Measurements from ENCODE around the gene MGAT3.

MGAT3 gene

DNA sequence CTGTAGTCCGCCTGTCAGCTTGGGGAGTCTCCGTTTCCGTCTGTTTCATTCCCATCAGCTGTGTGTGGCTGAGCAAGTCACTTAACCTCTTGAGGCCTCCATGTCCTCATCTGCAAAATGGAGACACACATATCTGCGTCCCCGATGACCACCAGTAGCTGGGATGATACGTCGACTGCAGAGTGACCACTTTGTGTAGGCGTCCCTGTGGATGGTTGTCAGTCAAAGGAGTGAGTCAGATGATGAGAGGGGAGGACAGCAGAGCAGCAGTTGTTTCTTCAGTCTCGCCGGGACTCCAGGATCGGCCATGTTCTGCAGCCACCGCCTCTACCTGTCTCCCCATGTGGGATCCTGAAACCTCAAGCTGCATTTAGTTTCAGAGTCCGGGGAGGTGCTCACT lies 19.9 kb downstream of the MGAT3 start:
- Histone ChIP-seq H3K4me3 (replicated peaks; ENCODE audit: insufficient read depth, low read length) (no peak overlapping the region), H3K27ac (replicated peaks) (no peak overlapping the region), H3K27me3 (ENCODE audit: insufficient read depth, poor library complexity, severe bottlenecking) (no peaks in the 10 kb centered on the region)
- no peak for DNase-seq (ENCODE audit: low read depth in 1 of 2, low spot score in 1 of 2)
- TF ChIP-seq SPI1 (IDR thresholded peaks at IDR 0.05; ENCODE audit: borderline replicate concordance, low read depth) (no peak), GABPA (IDR thresholded peaks at IDR 0.05; ENCODE audit: low read depth) (no peak), POLR2AphosphoS5 (IDR thresholded peaks at IDR 0.05; ENCODE audit: low read depth) (no peak)
- TF ChIP-seq, protein P1, sequence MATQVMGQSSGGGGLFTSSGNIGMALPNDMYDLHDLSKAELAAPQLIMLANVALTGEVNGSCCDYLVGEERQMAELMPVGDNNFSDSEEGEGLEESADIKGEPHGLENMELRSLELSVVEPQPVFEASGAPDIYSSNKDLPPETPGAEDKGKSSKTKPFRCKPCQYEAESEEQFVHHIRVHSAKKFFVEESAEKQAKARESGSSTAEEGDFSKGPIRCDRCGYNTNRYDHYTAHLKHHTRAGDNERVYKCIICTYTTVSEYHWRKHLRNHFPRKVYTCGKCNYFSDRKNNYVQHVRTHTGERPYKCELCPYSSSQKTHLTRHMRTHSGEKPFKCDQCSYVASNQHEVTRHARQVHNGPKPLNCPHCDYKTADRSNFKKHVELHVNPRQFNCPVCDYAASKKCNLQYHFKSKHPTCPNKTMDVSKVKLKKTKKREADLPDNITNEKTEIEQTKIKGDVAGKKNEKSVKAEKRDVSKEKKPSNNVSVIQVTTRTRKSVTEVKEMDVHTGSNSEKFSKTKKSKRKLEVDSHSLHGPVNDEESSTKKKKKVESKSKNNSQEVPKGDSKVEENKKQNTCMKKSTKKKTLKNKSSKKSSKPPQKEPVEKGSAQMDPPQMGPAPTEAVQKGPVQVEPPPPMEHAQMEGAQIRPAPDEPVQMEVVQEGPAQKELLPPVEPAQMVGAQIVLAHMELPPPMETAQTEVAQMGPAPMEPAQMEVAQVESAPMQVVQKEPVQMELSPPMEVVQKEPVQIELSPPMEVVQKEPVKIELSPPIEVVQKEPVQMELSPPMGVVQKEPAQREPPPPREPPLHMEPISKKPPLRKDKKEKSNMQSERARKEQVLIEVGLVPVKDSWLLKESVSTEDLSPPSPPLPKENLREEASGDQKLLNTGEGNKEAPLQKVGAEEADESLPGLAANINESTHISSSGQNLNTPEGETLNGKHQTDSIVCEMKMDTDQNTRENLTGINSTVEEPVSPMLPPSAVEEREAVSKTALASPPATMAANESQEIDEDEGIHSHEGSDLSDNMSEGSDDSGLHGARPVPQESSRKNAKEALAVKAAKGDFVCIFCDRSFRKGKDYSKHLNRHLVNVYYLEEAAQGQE (IDR thresholded peaks at IDR 0.05; ENCODE audit: insufficient replicate concordance, low read depth): no peak
- TF ChIP-seq, protein P2, sequence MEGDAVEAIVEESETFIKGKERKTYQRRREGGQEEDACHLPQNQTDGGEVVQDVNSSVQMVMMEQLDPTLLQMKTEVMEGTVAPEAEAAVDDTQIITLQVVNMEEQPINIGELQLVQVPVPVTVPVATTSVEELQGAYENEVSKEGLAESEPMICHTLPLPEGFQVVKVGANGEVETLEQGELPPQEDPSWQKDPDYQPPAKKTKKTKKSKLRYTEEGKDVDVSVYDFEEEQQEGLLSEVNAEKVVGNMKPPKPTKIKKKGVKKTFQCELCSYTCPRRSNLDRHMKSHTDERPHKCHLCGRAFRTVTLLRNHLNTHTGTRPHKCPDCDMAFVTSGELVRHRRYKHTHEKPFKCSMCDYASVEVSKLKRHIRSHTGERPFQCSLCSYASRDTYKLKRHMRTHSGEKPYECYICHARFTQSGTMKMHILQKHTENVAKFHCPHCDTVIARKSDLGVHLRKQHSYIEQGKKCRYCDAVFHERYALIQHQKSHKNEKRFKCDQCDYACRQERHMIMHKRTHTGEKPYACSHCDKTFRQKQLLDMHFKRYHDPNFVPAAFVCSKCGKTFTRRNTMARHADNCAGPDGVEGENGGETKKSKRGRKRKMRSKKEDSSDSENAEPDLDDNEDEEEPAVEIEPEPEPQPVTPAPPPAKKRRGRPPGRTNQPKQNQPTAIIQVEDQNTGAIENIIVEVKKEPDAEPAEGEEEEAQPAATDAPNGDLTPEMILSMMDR (IDR thresholded peaks at IDR 0.05; ENCODE audit: insufficient read depth, low read length): no peak

DNA sequence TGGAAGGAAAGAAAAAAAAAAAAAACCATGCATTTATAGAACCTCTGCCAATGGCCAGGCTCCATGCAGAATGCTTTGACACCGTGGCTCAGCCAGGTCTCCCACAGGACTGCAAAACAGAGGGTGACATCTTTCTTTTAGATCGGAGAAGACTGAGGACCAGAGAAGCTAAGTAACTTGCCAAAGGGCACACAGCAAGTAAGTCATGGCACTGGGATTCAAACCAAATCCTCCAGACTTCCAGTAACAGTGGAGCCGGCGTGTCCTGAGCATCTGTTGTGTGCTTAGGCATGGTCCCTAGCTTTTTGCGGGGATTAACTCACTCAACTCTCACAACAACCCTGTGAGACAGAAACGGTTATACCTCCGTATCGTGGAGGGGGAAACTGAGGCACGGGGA lies 20.7 kb downstream of the MGAT3 start:
- no peak for TF ChIP-seq SPI1 (IDR thresholded peaks at IDR 0.05; ENCODE audit: borderline replicate concordance, low read depth)
- TF ChIP-seq, protein P1 (IDR thresholded peaks at IDR 0.05; ENCODE audit: insufficient replicate concordance, low read depth): no peak
- TF ChIP-seq GABPA (IDR thresholded peaks at IDR 0.05; ENCODE audit: low read depth): no peak
- TF ChIP-seq, protein P2 (IDR thresholded peaks at IDR 0.05; ENCODE audit: insufficient read depth, low read length): no peak
- TF ChIP-seq POLR2AphosphoS5 (IDR thresholded peaks at IDR 0.05; ENCODE audit: low read depth): no peak
- no peaks in the 10 kb centered on the region for H3K27me3 ChIP-seq (ENCODE audit: insufficient read depth, poor library complexity, severe bottlenecking)

DNA sequence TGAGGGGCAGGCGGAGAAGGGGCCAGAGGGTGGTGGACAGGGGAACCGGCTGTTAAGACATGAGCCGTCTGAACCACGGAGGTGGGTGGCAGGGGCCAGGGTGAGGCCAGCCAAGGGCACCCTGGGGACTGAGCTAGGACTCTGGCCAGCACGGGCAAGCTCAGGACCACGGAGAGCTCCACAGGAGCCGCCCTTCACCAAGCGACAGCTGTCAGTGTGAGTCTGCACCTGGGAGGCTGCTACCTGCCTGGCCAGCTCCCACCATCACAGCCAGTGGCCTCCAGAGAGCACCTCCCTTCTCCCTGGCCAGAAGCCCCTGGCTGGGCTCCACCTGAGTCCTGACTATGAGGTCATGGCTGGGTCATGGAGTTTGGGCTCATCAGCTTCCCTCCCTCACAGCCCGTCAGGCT lies 21.6 kb downstream of the MGAT3 start:
- no peak for TF ChIP-seq SPI1 (IDR thresholded peaks at IDR 0.05; ENCODE audit: borderline replicate concordance, low read depth)
- TF ChIP-seq, protein P1 (IDR thresholded peaks at IDR 0.05; ENCODE audit: insufficient replicate concordance, low read depth): peak; percentile 97
- no peak overlapping the region for H3K4me3 ChIP-seq (replicated peaks; ENCODE audit: insufficient read depth, low read length)
- H3K27ac ChIP-seq (replicated peaks): no peak overlapping the region
- no peaks in the 10 kb centered on the region for H3K27me3 ChIP-seq (ENCODE audit: insufficient read depth, poor library complexity, severe bottlenecking)
- no peak for DNase-seq (ENCODE audit: low read depth in 1 of 2, low spot score in 1 of 2)

More for the DNA sequence above, 20.7 kb downstream of the MGAT3 start:
- Histone ChIP-seq H3K4me3 (replicated peaks; ENCODE audit: insufficient read depth, low read length) (no peak overlapping the region), H3K27ac (replicated peaks) (no peak overlapping the region)
- DNase-seq (ENCODE audit: low read depth in 1 of 2, low spot score in 1 of 2): no peak
